Progenitor cell of endocrine pancreas (in vitro differentiated cells): Measurements from ENCODE around the gene KDELR3. TPM values are rescaled to one million over a fixed set of nuclear protein-coding genes. Genes with fewer than 3 reads are reported as not detected.

Experiments
- DNase-seq: peaks from one replicate; pipeline ENCODE4 v3.0.0; 2021; ENCODE audit warnings: low spot score; ENCODE audit not compliant: unreplicated experiment
- H3K27ac Mint-ChIP-seq: 2 replicates; pipeline ENCODE4 v1.8.0; 2021; ENCODE audit warnings: mild to moderate bottlenecking, moderate library complexity, mixed read lengths
- H3K27me3 Mint-ChIP-seq: 2 replicates; pipeline ENCODE4 v1.8.0; 2021; ENCODE audit warnings: mixed read lengths
- H3K36me3 Mint-ChIP-seq: 2 replicates; pipeline ENCODE4 v1.8.0; 2022; ENCODE audit warnings: mixed read lengths; ENCODE audit not compliant: insufficient read depth
- H3K4me1 Mint-ChIP-seq: 2 replicates; pipeline ENCODE4 v1.8.0; 2021; ENCODE audit warnings: low read depth, mixed read lengths
- H3K4me3 Mint-ChIP-seq: 2 replicates; pipeline ENCODE4 v1.8.0; 2021; ENCODE audit warnings: low read depth, mild to moderate bottlenecking, moderate library complexity, mixed read lengths
- H3K9me3 Mint-ChIP-seq: 2 replicates; pipeline ENCODE4 v1.8.0; 2021; ENCODE audit warnings: low read depth, mixed read lengths
- long read RNA-seq: library from polyadenylated mRNA; unstranded; transcript quantifications from one replicate; pipeline ENCODE4 v2.0.0, GENCODE V29; 2020
- total RNA-seq: library from RNA; stranded (reverse); gene quantifications from 2 replicates; pipeline ENCODE4 v1.2.1, GENCODE V29; 2021
- TF ChIP-seq, protein P1 (sequence below): fragments of 200-600 bp; sonication (generic); IDR thresholded peaks from one replicate; pipeline ENCODE4 v1.5.0; 2021; ENCODE audit warnings: antibody characterized with exemption, mild to moderate bottlenecking; ENCODE audit not compliant: unreplicated experiment

Gene KDELR3
- total RNA-seq = 5.7 and 6.3 TPM in 2 replicates
- long read RNA-seq, transcript KDELR3-201 (5 exons, 1,728 nt) = major isoform, 19 of 19 reads
- long read RNA-seq, partial matches to known transcripts = 0 of 19 reads
- long read RNA-seq, other reads (novel, unspliced or antisense) = 0 of 19 reads

DNA sequence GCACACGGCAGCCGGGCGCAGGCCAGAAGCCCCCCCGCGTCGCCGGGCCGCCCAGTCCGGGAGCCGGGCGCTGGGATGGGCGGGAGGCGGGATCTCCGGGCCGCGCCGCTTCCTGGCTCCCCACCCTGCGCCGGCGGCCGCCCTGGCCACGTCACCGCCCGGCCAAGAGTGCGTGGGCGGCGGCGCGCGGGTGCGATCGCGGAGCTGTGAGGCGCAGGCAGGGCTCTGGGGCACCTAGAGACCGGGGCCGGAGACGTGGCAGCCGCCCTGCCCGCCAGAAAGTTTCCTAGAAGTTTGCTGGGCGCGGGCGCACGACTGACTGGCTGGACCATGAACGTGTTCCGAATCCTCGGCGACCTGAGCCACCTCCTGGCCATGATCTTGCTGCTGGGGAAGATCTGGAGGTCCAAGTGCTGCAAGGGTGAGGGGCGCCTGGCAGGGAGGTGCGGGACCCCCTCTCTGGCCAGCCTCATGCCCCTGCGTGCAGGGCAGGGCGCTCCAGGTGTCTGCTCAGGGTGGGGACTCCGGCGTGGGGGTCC lies at the start of gene KDELR3:
TSS of gene KDELR3 (plus strand) at position 193 of the 539 bp plus-strand sequence. CDS start at position 331, 138 bp downstream.
- Mint-ChIP-seq H3K27ac (peak within 1 kb of the TSS; percentile 69), H3K4me1 (peaks cover 13% of the 10 kb centered on the region), H3K36me3 (no peaks in the 10 kb centered on the region), H3K9me3 (no peaks in the 10 kb centered on the region), H3K4me3 (peak within 1 kb of the TSS; percentile 76), H3K27me3 (peaks cover 19% of the 10 kb centered on the region)
- TF ChIP-seq, protein P1, sequence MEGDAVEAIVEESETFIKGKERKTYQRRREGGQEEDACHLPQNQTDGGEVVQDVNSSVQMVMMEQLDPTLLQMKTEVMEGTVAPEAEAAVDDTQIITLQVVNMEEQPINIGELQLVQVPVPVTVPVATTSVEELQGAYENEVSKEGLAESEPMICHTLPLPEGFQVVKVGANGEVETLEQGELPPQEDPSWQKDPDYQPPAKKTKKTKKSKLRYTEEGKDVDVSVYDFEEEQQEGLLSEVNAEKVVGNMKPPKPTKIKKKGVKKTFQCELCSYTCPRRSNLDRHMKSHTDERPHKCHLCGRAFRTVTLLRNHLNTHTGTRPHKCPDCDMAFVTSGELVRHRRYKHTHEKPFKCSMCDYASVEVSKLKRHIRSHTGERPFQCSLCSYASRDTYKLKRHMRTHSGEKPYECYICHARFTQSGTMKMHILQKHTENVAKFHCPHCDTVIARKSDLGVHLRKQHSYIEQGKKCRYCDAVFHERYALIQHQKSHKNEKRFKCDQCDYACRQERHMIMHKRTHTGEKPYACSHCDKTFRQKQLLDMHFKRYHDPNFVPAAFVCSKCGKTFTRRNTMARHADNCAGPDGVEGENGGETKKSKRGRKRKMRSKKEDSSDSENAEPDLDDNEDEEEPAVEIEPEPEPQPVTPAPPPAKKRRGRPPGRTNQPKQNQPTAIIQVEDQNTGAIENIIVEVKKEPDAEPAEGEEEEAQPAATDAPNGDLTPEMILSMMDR = no peak
- no peak for DNase-seq

- Mint-ChIP-seq H3K27me3 (peaks cover 12% of the 10 kb centered on the region), H3K4me3 (no peak overlapping the region), H3K27ac (peak overlapping the region; percentile 64), H3K36me3 (no peaks in the 10 kb centered on the region), H3K9me3 (no peaks in the 10 kb centered on the region), H3K4me1 (peaks cover 2% of the 10 kb centered on the region)
- no peak for DNase-seq
- TF ChIP-seq, protein P1 = no peak
Observed at GRCh38 chr22:38418589-38418988, 49.3 kb upstream of the KDELR3 start.

DNA sequence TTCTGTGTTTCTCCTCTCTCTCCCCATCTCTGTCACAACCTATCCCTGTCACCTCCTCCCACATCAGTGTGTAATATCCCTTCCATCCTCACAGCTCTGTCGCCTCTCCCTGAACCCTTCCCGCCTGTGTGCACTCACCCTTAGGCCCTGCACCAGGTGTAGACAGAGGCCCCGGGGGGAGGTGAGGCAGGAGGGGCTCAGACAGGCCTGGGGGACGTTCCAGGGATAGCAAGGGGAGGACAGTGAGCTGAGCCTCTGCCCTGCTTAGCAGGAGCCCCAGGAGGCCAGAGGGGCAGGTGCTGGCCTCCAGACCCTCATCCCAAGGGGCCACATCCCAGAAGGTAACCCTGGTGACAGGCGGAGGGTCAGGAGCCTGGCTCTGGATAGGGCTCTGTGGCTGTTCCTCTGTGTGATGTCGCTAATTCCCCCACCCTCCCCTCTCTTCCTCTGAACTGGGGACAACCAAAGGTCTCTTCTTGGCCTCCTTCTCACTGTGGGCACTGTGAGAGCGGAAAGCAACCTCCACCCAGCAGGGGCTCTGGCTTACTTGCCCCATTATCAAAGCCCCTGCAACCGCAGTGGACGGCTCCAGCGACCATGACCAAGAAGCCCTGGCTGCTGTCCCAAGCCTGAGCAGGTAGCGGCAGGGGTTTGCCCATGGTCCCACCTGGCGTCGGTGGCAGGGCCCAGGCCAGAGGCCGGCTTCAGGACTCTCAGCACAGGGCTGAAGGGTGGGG lies 48.6 kb upstream of the KDELR3 start:
- H3K27ac Mint-ChIP-seq = no peak overlapping the region
- no peak for DNase-seq
- H3K9me3 Mint-ChIP-seq = no peaks in the 10 kb centered on the region
- H3K4me1 Mint-ChIP-seq = peaks cover 2% of the 10 kb centered on the region
- H3K4me3 Mint-ChIP-seq = no peak overlapping the region
- TF ChIP-seq, protein P1 = no peak
- peaks cover 12% of the 10 kb centered on the region for H3K27me3 Mint-ChIP-seq
- no peaks in the 10 kb centered on the region for H3K36me3 Mint-ChIP-seq

DNA sequence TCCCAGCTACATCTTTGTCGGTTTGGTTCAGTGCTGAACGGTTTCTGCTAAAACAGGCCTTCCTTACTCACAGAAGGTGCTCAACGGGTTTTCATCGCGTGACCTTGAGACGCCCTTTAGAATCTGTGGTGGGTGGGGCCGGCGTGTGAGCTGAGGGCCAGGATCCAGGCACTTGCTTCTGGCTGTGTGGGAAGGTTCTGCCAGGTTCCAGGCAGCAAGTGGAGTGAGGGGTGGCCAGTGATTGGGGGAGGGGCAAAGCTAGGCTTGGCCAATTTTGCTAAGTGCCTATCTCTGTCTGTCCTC lies 48.1 kb upstream of the KDELR3 start:
- TF ChIP-seq, protein P1 = no peak
- H3K4me1 Mint-ChIP-seq = peaks cover 2% of the 10 kb centered on the region
- no peak overlapping the region for H3K27ac Mint-ChIP-seq

GRCh38 chr22:38420734-38421133 lies 47.2 kb upstream of the KDELR3 start:
- Mint-ChIP-seq H3K27ac (no peak overlapping the region), H3K27me3 (peaks cover 7% of the 10 kb centered on the region), H3K4me1 (peaks cover 2% of the 10 kb centered on the region), H3K4me3 (no peak overlapping the region), H3K9me3 (no peaks in the 10 kb centered on the region), H3K36me3 (no peaks in the 10 kb centered on the region)
- DNase-seq = no peak
- TF ChIP-seq, protein P1 = no peak

More for the DNA sequence above, 48.1 kb upstream of the KDELR3 start:
- no peaks in the 10 kb centered on the region for H3K9me3 Mint-ChIP-seq
- no peaks in the 10 kb centered on the region for H3K36me3 Mint-ChIP-seq
- no peak for DNase-seq
- H3K4me3 Mint-ChIP-seq = no peak overlapping the region
- H3K27me3 Mint-ChIP-seq = peaks cover 12% of the 10 kb centered on the region
